Fibroblast of skin of left quadriceps (primary cell): ENCODE measurements around the gene GJA4.

Experiments
- DNase-seq, 2 experiments: peaks; one replicate each; pipeline ENCODE4 v3.0.0-alpha.2; 2013; ENCODE audit warnings: low read depth in 2 of 2

The GJA4 gene

GRCh38 chr1:34839526-34840305 is 46.9 kb downstream of the GJA4 start:
- no peak for DNase-seq

DNA sequence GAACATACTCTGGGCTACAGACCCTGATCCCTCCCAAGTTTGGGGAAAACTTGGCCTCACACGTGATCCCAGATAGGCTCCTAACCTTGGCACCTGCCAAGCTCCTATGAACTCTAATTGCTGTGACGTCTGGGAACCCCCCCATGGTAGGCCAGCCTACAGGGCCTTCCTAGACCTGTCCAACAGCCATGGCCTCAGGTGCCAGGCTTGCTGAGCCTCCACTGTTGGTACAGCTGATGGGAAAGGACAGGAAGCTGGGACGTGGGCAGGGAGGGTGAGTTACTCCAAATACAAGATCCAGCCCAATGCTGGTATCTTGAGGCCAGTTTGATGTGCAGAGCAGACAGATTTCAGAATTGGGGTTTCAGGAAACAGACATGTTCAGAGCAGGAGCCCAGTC is 47.6 kb downstream of the GJA4 start:
- DNase-seq: no peak

DNA sequence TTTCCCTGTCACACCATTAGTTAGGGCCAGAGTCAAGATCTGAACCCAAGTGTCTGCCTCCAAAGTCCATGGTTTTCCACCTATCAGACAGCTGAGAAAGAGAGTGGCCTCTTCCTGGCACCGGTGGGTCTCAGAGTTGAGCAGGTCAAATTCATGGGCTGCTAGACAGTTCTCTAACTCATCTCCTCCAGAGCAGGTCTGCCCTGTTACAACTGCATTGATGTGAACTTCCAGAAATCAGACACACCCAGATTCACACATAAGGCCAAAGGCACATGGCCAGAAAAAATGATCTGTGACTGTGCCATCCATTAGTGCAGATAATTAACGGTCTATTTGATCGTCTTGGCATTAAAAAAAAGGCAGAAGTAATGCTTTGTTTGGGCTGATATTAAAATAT is 49.3 kb downstream of the GJA4 start:
- DNase-seq: no peak

DNA sequence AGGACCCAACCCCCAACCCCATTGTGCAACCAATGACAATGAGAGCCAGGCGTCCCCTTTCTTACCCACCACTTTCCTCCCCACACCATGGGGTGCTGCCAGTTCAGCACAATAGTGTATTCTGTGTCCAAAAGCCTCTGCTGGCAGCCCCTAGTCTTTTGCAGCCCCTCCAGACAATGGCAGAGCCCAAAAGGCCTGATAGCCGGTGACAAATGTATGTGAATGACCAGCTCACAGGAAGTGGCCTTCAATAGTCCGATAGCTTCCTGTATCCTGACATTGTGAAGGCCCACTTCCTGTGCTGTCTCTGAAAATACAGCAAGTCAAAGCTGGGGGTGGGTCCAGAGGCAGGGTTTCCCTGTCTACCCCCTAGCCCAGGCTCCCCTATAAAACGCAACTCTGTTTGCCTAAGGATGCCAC is 50.2 kb downstream of the GJA4 start:
- DNase-seq: no peak

DNA sequence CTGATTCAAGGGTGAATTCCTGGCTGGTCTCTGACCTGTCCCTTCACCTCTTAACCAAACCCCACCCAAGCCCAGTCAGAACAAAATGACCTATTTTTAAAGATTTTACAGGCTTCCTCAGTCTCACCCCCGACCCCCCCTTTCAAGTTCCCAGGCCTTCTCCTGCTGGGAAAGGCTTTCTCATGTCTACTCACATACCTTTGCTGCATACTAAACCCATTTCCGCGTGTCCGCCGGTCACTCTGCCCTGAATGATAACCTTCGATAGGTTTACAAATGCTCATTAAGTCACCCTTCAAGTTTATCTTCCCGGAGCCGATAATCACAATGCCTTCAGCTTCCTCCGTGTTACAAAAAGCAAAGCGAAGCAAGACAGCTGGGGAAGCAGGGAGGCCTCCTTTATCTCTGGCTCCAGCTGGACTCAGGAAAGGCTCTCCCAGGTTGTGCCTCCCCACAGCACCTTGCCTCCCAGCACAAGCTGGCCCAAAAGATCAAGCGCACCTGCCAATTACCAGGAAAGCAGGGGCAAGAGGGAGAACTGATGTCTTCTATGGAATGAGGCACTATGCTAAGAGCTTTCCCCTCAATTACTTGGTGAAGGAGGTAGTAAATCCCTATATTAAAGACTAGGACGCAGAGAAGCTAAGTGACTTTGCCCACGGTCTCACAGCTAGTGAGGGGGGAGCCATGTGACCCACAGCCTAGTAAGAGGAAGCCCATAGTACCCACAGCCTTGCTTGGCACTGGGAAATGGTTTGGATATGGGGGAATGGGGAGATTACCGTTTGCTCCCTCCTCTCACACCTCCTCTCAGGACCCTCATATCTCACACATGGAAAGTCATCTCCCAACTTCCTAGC is 50.8 kb downstream of the GJA4 start:
- no peak for DNase-seq

DNA sequence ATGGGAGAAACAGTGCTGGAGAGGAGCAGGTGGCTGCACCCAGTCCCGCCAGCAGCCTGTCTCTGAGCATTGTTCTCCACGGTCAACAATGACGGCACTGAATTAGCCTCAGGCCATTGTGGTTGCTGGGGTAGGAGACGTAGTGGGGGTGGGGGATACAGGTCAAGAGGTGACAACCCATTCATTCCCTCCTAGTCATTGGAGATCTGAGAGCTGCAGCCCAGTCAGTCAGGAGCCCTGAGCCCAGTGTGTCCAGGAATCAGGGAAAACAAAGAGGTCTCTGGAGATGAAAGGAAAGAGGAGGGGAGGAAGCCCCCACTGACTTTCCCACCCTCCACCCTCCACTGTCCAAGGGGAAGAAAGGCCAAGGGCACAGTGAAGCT is 51.4 kb downstream of the GJA4 start:
- DNase-seq: no peak
